GM21619 (cell line): ENCODE data around the gene UST.

ENCODE experiments used
- ATAC-seq: cut with Tn5 transposase; IDR thresholded peaks from one replicate; pipeline ENCODE4 v1.9.1; 2021; ENCODE audit not compliant: unreplicated experiment

Gene UST

GRCh38 chr6:148746363-148747144 is at the start of gene UST:
Gene UST (plus strand): TSS chr6:148747030. CDS start chr6:148747431, 401 bp downstream.
- ATAC-seq: peak; percentile 34

GRCh38 chr6:148697895-148698440 is 48.9 kb upstream of the UST start:
- ATAC-seq: no peak

- no peak for ATAC-seq
Observed at GRCh38 chr6:148698671-148699180, 48.1 kb upstream of the UST start.

- ATAC-seq: no peak
Observed at GRCh38 chr6:148700047-148700715, 46.6 kb upstream of the UST start.

GRCh38 chr6:148700741-148701311 is 46.0 kb upstream of the UST start:
- peak; percentile 84 for ATAC-seq

GRCh38 chr6:148701375-148701774 is 45.5 kb upstream of the UST start:
- ATAC-seq: peak; percentile 17

- no peak for ATAC-seq
Observed at GRCh38 chr6:148703900-148704299, 42.9 kb upstream of the UST start.

- no peak for ATAC-seq
Observed at GRCh38 chr6:148704400-148705246, 42.2 kb upstream of the UST start.

- ATAC-seq: no peak
Observed at GRCh38 chr6:148708707-148709106, 38.1 kb upstream of the UST start.

GRCh38 chr6:148709577-148709976 is 37.3 kb upstream of the UST start:
- ATAC-seq: no peak

- no peak for ATAC-seq
Observed at GRCh38 chr6:148711833-148712654, 34.8 kb upstream of the UST start.

GRCh38 chr6:148713033-148713738 is 33.6 kb upstream of the UST start:
- no peak for ATAC-seq

GRCh38 chr6:148713921-148714320 is 32.9 kb upstream of the UST start:
- no peak for ATAC-seq

GRCh38 chr6:148716811-148717210 is 30.0 kb upstream of the UST start:
- ATAC-seq: no peak

GRCh38 chr6:148720406-148720805 is 26.4 kb upstream of the UST start:
- ATAC-seq: no peak

- no peak for ATAC-seq
Observed at GRCh38 chr6:148720897-148721296, 25.9 kb upstream of the UST start.

- ATAC-seq: no peak
Observed at GRCh38 chr6:148723484-148723883, 23.3 kb upstream of the UST start.

GRCh38 chr6:148724428-148724827 is 22.4 kb upstream of the UST start:
- no peak for ATAC-seq

GRCh38 chr6:148727104-148727503 is 19.7 kb upstream of the UST start:
- ATAC-seq: no peak
